Large intestine (tissue), 3 donors: ENCODE data around the gene H2BK1. TPM values are rescaled to one million over a fixed set of nuclear protein-coding genes. Genes with fewer than 3 reads are reported as not detected.
A peak's percentile ranks its signal among the peaks of the same experiment; 100 is the strongest.

ENCODE experiments used
- DNase-seq, 2 donors: peaks; one replicate each; pipeline versions ENCODE4 v3.0.0 to v3.0.0-alpha.2; 2013
- H3K27ac ChIP-seq: one replicate; pipeline ENCODE4 v1.5.1; 2013; ENCODE audit warnings: low read length
- H3K27me3 ChIP-seq: 2 replicates; pipeline ENCODE4 v1.6.1; 2013; ENCODE audit warnings: low read length; ENCODE audit not compliant: control insufficient read depth, insufficient read depth
- H3K36me3 ChIP-seq: 2 replicates; pipeline ENCODE4 v1.6.1; 2013; ENCODE audit warnings: low read length; ENCODE audit not compliant: control insufficient read depth, insufficient read depth
- H3K4me1 ChIP-seq: one replicate; pipeline ENCODE4 v1.6.1; 2013; ENCODE audit warnings: low read length; ENCODE audit not compliant: control insufficient read depth, insufficient read depth
- H3K4me3 ChIP-seq: one replicate; pipeline ENCODE4 v1.5.1; 2013; ENCODE audit warnings: low read length
- H3K9me3 ChIP-seq: one replicate; pipeline ENCODE4 v1.6.1; 2013; ENCODE audit warnings: mild to moderate bottlenecking, low read depth, low read length, moderate library complexity; ENCODE audit not compliant: control insufficient read depth
- WGBS: methylation state at CpG from one replicate; pipeline ENCODE4 v1.1.5; 2013; ENCODE audit warnings: low lambda C conversion rate; ENCODE audit not compliant: insufficient coverage; 5-methylcytosine and 5-hydroxymethylcytosine counted together
- polyA plus RNA-seq: library from polyadenylated mRNA; unstranded; fragments of 120-200 nt; gene quantifications from one replicate; pipeline ENCODE4 v1.2.1, GENCODE V29; 2013

Gene H2BK1
- polyA plus RNA-seq, 1 donor, result not detected

DNA sequence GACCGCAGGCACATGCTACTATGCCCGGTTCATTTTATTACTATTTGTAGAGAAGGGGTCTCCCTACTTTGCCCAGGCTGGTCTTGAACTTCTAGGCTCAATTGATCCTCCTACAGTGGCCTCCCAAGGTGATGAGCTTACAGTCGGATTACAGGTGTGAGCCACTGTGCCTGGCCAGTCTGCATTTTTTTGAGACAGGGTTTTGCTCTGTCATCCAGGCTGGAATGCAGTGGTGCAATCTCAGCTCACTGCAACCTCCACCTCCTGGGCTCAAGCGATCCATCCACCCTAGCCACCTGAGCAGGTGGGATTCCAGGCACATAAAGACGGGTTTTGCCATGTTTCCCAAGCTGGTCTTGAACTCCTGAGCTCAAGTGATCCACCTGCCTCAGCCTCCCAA is 2.3 kb upstream of the H2BK1 start:
- no peak for DNase-seq
- no CpG with 5 or more reads among the region's 5 CpGs for WGBS
- H3K36me3 ChIP-seq, result peaks cover 48% of the 10 kb centered on the region
- no peaks in the 10 kb centered on the region for H3K27me3 ChIP-seq
- H3K4me3 ChIP-seq, result no peak overlapping the region
- no peak overlapping the region for H3K27ac ChIP-seq
- no peaks in the 10 kb centered on the region for H3K4me1 ChIP-seq
- no peaks in the 10 kb centered on the region for H3K9me3 ChIP-seq

DNA sequence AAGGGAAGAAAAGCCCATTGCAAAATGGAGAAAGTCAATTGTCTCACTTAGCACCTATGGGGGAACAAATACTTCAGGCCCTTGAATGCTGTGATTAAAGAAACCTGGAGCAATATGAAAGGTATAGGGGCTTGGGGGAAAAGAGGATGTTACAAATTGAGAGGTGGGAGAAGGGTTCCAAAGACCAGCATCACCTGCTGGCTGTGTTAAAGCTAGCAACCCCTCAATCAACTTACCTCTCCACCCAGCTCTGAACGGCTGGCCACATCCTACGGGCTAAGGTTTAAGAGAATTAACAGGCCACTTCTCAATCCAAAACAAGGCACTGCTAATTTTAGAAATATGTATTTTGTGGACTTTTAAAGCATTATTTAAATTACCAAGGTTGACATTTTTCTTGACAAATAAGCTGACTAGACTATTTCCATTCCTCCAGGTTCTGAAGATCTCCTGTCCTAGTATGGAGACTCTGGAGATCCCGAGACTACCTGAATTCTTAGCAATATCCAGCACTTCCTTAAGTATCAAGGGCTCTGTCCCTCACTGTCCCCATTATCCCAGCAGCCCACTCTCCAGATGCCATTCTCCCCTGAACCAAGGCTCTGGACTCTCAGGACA is 976 bp upstream of the H2BK1 start:
- Histone ChIP-seq H3K9me3 (no peaks in the 10 kb centered on the region), H3K4me1 (no peaks in the 10 kb centered on the region), H3K4me3 (no peak overlapping the region), H3K36me3 (peaks cover 34% of the 10 kb centered on the region), H3K27me3 (no peaks in the 10 kb centered on the region), H3K27ac (no peak overlapping the region)
- WGBS, result no CpG with 5 or more reads among the region's 3 CpGs
- no peak for DNase-seq

DNA sequence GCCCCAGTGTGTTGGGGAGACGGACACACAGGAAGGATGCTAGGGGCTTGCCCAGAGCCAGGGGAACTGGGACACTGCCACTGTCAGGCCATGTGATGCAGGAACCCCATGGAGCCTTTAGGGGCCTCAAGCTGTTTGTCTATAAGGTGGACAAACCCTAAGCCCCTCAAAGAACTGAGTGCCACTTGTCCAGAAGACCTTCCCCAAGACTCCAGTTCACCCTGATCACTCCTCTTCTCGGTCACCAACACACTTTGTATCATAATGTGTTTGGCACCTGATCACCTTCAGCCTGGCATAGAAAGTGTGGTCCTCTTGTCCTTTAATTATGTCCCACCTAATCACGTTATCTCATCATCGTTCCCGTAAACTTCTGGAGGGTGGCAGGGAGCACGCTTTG is 700 bp downstream of the H2BK1 start:
- WGBS, result no CpG with 5 or more reads among the region's 6 CpGs
- no peak for DNase-seq
- H3K27me3 ChIP-seq, result peaks cover 14% of the 10 kb centered on the region
- peaks cover 19% of the 10 kb centered on the region for H3K36me3 ChIP-seq
- no peak overlapping the region for H3K4me3 ChIP-seq
- no peaks in the 10 kb centered on the region for H3K4me1 ChIP-seq
- no peaks in the 10 kb centered on the region for H3K9me3 ChIP-seq
- no peak overlapping the region for H3K27ac ChIP-seq

DNA sequence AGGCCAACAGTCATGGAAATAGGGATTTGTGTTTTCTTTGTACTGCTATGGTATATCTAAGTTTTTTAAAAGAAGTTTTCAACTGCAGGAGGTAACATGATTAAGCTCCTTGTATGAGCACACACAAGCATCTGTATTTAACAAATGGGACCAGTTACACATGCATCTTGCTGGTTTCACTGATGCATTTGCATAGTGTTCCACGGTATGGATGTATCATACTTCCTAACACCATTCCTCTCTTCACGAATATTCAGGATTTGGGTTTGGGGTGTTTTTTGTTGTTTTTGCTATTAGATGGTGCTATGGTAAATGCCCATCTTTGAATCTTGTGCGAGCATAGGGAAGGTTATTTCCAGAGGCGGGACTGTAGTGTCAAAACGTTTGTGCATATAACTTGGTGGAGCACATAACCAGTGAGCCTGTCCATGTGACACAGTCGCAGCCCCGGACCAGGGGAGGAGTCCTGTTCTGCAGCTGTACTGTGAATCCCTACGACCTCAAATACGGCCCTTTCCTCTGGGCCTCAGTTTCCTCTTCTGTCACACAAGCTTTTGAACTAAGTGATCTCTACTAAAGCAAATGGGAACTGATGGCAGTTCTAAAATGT is 1.9 kb downstream of the H2BK1 start:
- no CpG with 5 or more reads among the region's 9 CpGs for WGBS
- Histone ChIP-seq H3K36me3 (peaks cover 10% of the 10 kb centered on the region), H3K27me3 (peaks cover 24% of the 10 kb centered on the region), H3K4me3 (no peak overlapping the region), H3K9me3 (no peaks in the 10 kb centered on the region), H3K4me1 (no peaks in the 10 kb centered on the region), H3K27ac (no peak overlapping the region)
- no peak for DNase-seq

DNA sequence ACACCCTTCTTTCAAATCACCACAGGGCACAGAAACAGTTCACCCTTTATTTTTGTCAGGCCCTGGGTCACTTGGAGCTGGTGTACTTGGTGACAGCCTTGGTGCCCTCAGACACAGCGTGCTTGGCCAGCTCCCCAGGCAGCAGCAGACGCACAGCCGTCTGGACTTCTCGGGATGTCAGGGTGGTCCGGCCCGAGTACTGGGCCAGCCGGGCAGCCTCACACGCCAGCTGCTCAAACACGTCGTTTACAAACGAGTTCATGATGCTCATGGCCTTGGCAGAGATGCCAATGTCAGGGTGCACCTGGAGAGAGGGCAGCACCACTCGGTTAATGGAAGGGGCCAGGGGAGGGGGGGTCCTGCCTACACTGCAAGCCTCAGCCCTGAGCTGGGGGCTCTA is 2.5 kb downstream of the H2BK1 start:
- H3K36me3 ChIP-seq, result peaks cover 5% of the 10 kb centered on the region
- no peaks in the 10 kb centered on the region for H3K9me3 ChIP-seq
- H3K27ac ChIP-seq, result no peak overlapping the region
- H3K4me1 ChIP-seq, result no peaks in the 10 kb centered on the region
- peaks cover 28% of the 10 kb centered on the region for H3K27me3 ChIP-seq
- no peak overlapping the region for H3K4me3 ChIP-seq
- DNase-seq, result no peak
- WGBS, result no CpG with 5 or more reads among the region's 12 CpGs

DNA sequence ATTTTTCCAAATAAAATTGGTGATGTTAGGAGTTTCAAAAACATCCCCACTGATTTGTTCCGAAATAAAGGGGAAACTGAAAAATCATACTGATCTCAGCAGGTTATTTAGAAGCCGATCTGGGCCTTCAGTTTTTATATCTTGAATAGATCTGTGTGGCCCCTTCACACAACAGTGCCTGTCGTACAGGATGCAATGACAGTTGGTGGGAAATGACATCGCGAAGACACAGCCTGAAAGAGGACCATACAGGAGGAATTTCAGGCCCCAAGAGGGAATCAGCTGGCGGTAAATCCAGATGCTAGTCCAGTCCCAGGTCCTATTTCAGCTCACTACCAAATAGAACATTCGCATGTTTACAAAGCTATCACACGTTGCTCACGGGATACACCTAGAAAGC is 3.0 kb downstream of the H2BK1 start:
- Histone ChIP-seq H3K27me3 (peaks cover 30% of the 10 kb centered on the region), H3K4me1 (no peaks in the 10 kb centered on the region), H3K9me3 (no peaks in the 10 kb centered on the region), H3K36me3 (peaks cover under 1% of the 10 kb centered on the region), H3K4me3 (no peak overlapping the region), H3K27ac (no peak overlapping the region)
- DNase-seq, result no peak
- 100% methylated on average over 1 of the region's 9 CpGs for WGBS

DNA sequence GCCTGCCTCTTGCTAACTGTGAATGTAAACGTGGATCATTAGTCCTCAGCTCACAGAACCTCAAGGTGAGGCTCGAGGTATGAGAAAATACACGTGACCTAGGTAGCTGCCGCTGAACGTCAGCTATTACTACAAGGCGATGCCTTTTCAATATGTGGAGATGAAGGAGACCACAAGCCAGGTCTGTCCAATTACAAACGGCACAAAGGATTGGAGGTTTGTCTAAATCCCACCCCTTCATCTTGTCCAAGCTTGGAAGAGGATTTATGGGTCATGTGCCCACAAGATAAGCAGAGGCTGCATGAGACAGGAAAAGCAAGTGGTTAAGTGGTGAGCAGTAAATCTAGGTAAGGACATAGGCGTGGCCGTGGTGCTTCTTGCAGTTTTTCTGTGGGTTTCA is 3.4 kb downstream of the H2BK1 start:
- no peaks in the 10 kb centered on the region for H3K9me3 ChIP-seq
- no peak overlapping the region for H3K4me3 ChIP-seq
- H3K27me3 ChIP-seq, result peaks cover 30% of the 10 kb centered on the region
- WGBS, result no CpG with 5 or more reads among the region's 9 CpGs
- no peaks in the 10 kb centered on the region for H3K4me1 ChIP-seq
- peak in 1 of 2 donors; percentile 9 for DNase-seq
- H3K27ac ChIP-seq, result no peak overlapping the region
- H3K36me3 ChIP-seq, result no peaks in the 10 kb centered on the region

DNA sequence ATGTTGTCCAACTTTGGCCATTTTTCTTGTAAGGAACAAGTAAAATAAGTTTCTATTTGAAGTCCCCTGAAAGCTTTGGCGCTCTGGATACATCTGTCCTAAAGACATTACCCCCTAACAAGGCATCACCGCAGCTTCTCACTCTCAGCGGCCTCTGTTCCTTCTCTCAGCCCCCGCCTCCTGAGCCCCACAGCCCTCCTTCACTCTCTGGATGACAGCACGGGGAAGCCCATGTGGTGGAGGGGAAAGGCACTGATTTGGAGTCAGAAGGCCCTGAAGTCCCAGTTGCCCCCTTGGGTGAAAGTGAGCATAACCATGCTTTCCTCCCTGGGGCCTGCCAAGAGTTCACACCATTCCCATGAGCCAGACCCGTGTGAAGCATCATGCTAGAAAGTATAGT is 4.6 kb downstream of the H2BK1 start:
- no peak overlapping the region for H3K4me3 ChIP-seq
- no peaks in the 10 kb centered on the region for H3K36me3 ChIP-seq
- no peak overlapping the region for H3K27ac ChIP-seq
- no peaks in the 10 kb centered on the region for H3K9me3 ChIP-seq
- no CpG with 5 or more reads among the region's 6 CpGs for WGBS
- no peak for DNase-seq
- peaks cover 32% of the 10 kb centered on the region for H3K27me3 ChIP-seq
- H3K4me1 ChIP-seq, result no peaks in the 10 kb centered on the region

DNA sequence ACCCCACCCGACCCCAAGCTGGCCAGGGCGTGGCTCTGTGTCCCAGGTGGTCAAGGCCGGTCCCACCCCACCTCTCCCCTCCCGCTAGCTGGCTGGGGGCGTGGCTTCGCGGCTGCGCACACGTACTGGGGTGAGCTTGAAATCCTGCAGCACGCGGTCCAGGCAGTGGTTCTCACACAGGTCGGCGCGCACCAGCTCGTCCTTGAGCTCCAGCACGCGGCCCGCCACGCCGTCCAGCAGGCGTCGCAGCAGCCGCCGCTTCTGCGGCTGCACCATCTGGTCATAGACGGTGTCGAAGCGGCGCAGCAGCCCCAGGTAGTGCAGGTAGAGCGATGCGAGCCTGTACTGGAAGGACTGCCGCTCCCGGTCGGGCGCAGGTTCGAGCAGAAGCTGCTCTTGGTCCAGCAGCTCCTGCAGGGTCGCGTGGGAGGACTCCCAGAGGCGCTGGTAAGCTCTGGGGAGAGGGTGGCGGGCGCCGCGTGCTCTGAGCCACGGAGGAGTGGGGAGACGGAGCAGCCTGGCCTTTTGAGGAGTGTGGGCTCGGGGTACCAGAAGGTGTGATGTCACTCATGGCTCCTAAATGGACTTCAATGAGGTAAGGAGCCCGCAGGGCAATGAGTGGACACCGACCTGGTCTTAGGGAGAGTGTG is 5.8 kb downstream of the H2BK1 start:
- Histone ChIP-seq H3K27ac (no peak overlapping the region), H3K36me3 (no peaks in the 10 kb centered on the region), H3K4me3 (no peak overlapping the region), H3K27me3 (peaks cover 34% of the 10 kb centered on the region), H3K9me3 (no peaks in the 10 kb centered on the region), H3K4me1 (no peaks in the 10 kb centered on the region)
- no peak for DNase-seq
- no CpG with 5 or more reads among the region's 48 CpGs for WGBS

DNA sequence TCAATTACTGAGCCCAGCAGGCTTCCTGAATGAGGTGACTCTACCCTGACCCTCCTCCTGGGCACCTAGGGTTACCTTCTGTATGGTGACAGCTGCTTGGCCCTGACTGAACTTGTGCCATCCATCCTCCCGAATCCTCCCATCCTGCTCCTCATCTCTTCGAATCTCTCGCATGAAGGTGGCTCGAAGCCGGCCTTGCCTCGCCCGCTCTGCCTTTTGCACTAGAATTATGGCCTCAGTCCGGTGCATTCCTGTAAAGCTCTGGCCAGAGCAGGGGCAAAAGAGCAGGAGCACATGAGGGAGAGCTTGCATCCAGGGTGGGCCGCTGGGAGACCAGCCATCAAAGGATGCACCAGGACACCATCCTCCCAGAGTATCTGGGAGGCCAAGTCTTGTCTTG is 7.5 kb downstream of the H2BK1 start:
- no CpG with 5 or more reads among the region's 9 CpGs for WGBS
- Histone ChIP-seq H3K36me3 (no peaks in the 10 kb centered on the region), H3K27ac (no peak overlapping the region), H3K9me3 (no peaks in the 10 kb centered on the region), H3K4me1 (no peaks in the 10 kb centered on the region), H3K4me3 (no peak overlapping the region), H3K27me3 (peaks cover 36% of the 10 kb centered on the region)
- no peak for DNase-seq

DNA sequence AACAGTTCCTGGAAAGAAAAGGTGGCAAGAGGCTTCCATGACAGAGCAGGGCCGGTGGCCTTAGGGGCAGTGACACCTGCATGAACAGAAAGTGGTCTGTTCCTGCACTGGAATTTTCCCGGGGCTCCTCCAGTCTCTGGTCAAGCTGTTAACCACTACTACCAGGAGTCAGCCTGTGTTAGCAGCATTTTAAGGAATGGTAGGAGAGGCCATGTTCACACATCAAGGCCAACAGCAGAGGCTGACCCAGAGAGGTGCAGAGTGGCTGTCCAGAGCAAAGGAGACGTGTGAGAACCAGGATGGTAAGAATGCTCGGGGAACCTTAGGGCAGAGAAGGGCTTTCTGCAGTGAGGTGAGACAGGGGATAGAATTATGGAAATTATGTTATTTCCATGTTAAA is 8.5 kb downstream of the H2BK1 start:
- DNase-seq, result no peak
- Histone ChIP-seq H3K4me3 (no peak overlapping the region), H3K27me3 (peaks cover 39% of the 10 kb centered on the region), H3K27ac (no peak overlapping the region), H3K36me3 (no peaks in the 10 kb centered on the region), H3K9me3 (no peaks in the 10 kb centered on the region), H3K4me1 (no peaks in the 10 kb centered on the region)
- WGBS, result no CpG with 5 or more reads among the region's 4 CpGs
